Cardiac fibroblast (primary cell): Measurements from ENCODE around the gene TCL1B.

Source experiments
- DNase-seq, 2 donors: peaks; one replicate each; pipeline versions ENCODE4 v3.0.0 to v3.0.0-alpha.2; 2010; ENCODE audit warnings: low read depth in 2 of 2
- H3K4me3 ChIP-seq, 2 donors: replicated peaks in 1 of 2; 1 replicate in 1 of 2; 2 replicates in 1 of 2; pipeline ENCODE4 v1.5.1; 2011; ENCODE audit warnings: low read depth in 2 of 2, low read length in 2 of 2, mild to moderate bottlenecking in 2 of 2, moderate library complexity in 1 of 2
- CTCF ChIP-seq: IDR thresholded peaks from one replicate; pipeline ENCODE4 v1.5.1; 2011; ENCODE audit warnings: low read depth, mild to moderate bottlenecking, low read length, inconsistent platforms

TCL1B gene

DNA sequence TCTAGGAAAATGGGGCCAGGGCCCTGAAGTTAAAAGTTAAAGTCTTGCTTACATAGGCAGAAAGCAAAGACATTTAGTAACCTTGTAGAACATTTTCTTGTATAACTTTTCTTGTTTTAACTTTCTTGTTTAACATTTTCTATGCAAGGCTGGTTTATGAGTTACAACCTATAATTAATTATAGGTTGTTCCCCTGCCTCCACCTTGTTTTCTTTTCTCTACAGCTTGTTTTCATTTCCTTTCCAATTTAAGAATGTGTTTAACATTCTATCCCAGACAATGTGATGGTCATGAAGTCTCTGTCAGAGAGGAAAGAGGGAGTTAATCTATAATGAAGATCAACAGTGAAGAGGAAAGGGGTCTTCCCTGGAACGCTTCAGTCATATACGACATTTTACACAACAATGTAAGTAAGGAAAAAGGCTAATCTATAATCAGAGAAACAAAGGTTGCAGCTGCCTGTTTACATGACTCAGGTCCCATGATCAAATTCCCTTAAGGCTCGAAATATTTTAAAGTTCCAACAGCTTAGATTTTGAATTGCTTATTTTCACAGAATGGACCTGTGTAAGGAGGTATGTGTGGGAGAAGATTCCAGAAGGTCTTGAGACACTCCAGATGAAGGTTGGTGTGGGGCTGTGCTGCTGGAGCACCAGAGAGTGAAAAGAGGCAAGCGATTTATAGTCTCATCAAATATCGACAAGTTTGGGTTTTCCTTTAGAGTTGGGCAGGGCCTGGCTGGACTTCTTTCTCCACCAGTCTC lies 34.2 kb upstream of the TCL1B start:
- TF ChIP-seq CTCF, result no peak
- DNase-seq, result no peak
- H3K4me3 ChIP-seq, result no peak overlapping the region

- H3K4me3 ChIP-seq, result no peak overlapping the region
- no peak for TF ChIP-seq CTCF
- no peak for DNase-seq
Observed at GRCh38 chr14:95652690-95653089, 33.5 kb upstream of the TCL1B start.

DNA sequence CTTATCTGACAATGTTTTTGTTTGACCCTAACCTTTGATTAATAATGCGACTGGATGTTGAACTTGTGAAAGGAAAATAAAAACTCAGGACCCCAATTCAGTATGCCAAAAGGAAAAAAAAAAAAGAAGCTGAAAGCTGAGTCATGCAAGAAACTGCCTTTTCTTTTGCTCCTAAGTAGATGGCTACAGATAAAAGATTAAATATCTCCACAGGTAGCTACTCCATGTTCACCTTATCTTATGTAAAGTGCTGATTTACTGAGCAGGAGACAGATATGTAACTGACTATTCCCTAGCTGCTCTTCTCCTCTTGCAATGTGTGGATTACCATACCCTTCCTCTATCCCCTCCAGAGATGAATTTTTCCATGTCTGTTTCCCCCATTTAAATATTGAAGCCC lies 30.8 kb upstream of the TCL1B start:
- no peak for DNase-seq
- no peak for TF ChIP-seq CTCF
- H3K4me3 ChIP-seq, result no peak overlapping the region

GRCh38 chr14:95656634-95657033 lies 29.6 kb upstream of the TCL1B start:
- H3K4me3 ChIP-seq, result no peak overlapping the region
- TF ChIP-seq CTCF, result no peak
- DNase-seq, result no peak

DNA sequence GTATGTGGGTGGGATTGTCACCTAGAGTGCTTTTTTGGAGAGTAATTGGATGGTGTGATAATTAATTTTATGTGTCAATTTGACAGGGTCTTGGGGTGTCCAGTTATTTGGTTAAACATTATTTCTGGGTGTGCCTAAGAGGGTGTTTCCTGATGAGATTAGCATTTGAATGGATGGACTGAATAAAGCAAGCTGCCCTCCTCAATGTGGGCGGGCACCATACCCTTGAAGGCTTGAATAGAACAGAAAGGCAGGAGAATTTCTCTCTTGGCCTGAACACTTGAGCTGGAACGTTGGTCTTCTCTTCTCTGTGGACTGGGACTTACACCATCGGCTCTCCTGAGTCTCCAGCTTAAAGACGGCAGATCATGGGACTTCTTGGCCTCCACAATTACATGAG lies 28.8 kb upstream of the TCL1B start:
- no peak overlapping the region for H3K4me3 ChIP-seq
- no peak for DNase-seq
- no peak for TF ChIP-seq CTCF

DNA sequence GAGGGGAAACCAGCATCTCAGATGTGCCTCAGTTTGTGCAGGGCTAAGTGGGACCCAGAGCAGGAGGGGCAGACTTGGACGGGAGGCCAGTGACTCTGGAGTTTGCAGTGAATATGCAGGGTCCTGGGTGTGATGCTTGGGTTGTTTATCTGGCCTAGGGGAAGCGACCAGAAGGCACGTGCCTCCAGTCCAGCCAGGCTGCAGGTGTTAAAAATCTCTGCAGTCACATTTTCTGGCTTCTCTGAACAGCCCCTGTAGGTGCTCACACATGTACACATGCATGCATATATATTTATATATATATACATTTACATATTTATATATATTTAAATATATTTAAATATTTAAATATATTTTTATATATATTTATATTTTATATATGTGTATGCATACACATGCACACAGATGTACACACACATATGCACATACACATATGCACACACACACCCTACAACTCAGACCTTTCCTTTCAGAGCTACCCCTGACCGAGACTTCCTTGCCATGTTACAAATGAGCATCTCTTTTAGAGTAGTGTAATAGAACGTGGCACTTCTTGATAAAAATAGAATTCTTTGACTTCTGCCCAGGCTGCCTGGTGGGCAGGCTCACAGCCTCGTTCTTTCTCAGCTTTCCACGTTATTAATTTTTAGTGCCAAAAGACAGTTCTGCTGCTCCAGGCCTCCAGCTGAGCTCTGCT lies 26.8 kb upstream of the TCL1B start:
- no peak for DNase-seq
- TF ChIP-seq CTCF, result no peak
- H3K4me3 ChIP-seq, result no peak overlapping the region
